GM23338 (cell line): ENCODE results near the gene TEX36.

Experiments
- CREB1 ChIP-seq: fragments of 250-450 bp; sonication (Bioruptor Pico); IDR thresholded peaks from 2 replicates; pipeline ENCODE4 v1.5.0; 2020; ENCODE audit warnings: low read depth, mild to moderate bottlenecking, moderate library complexity
- CTCF ChIP-seq, 2 experiments: fragments of 200-600 bp in 1 of 2; sonication (generic) in 1 of 2; conservative IDR thresholded peaks; 2 replicates each; pipeline versions ENCODE4 v1.5.1 to v1.6.1; 2016 to 2017; ENCODE audit warnings: antibody characterized with exemption in 2 of 2, low read depth in 2 of 2, mild to moderate bottlenecking in 2 of 2, moderate library complexity in 1 of 2
- ETS1 ChIP-seq: IDR thresholded peaks from 2 replicates; pipeline ENCODE4 v1.6.1; 2016; ENCODE audit warnings: antibody characterized with exemption
- EZH2 ChIP-seq: fragments of 200-600 bp; sonication (generic); IDR thresholded peaks from one replicate; pipeline ENCODE4 v1.8.0; 2017; ENCODE audit warnings: antibody characterized with exemption, mild to moderate bottlenecking, low read depth; ENCODE audit not compliant: unreplicated experiment
- EZH2phosphoT487 ChIP-seq: fragments of 200-600 bp; sonication (generic); IDR thresholded peaks from one replicate; pipeline ENCODE4 v1.8.1; 2018; ENCODE audit warnings: antibody characterized with exemption; ENCODE audit not compliant: unreplicated experiment
- POLR2AphosphoS5 ChIP-seq: IDR thresholded peaks from 2 replicates; pipeline ENCODE4 v1.6.1; 2016; ENCODE audit warnings: antibody characterized with exemption, low read depth
- REST ChIP-seq: IDR thresholded peaks from one replicate; pipeline ENCODE4 v1.6.1; 2018; ENCODE audit warnings: antibody characterized with exemption; ENCODE audit not compliant: unreplicated experiment

GRCh38 chr10:125621052-125621451 lies 61.9 kb downstream of the TEX36 start:
- TF ChIP-seq CTCF (conservative IDR thresholded peaks at IDR 0.05; ENCODE audit: low read depth in 2 of 2) = no peak
- TF ChIP-seq CREB1 (CRISPR knock-in tag) = no peak
- TF ChIP-seq EZH2phosphoT487 = no peak
- no peak for TF ChIP-seq POLR2AphosphoS5
- TF ChIP-seq REST = no peak
- no peak for TF ChIP-seq EZH2
- no peak for TF ChIP-seq ETS1
